GM18867 (cell line): ENCODE results near the gene CLSTN1.

Experiments used
- ATAC-seq: cut with Tn5 transposase; IDR thresholded peaks from one replicate; pipeline ENCODE4 v1.9.1; 2021; ENCODE audit warnings: mild to moderate bottlenecking, moderate library complexity; ENCODE audit not compliant: unreplicated experiment

CLSTN1 gene

GRCh38 chr1:9732123-9732971, 91.4 kb downstream of the CLSTN1 start:
- ATAC-seq = no peak

GRCh38 chr1:9731561-9731960, 92.2 kb downstream of the CLSTN1 start:
- ATAC-seq = no peak

- no peak for ATAC-seq
Measured at GRCh38 chr1:9731051-9731537, 92.7 kb downstream of the CLSTN1 start.

- no peak for ATAC-seq
Measured at GRCh38 chr1:9730096-9730901, 93.5 kb downstream of the CLSTN1 start.

- no peak for ATAC-seq
Measured at GRCh38 chr1:9729523-9729922, 94.2 kb downstream of the CLSTN1 start.

GRCh38 chr1:9728451-9729295, 95.1 kb downstream of the CLSTN1 start:
- no peak for ATAC-seq

- ATAC-seq = no peak
Measured at GRCh38 chr1:9726905-9727595, 96.7 kb downstream of the CLSTN1 start.

GRCh38 chr1:9726406-9726805, 97.4 kb downstream of the CLSTN1 start:
- ATAC-seq = no peak

GRCh38 chr1:9724706-9725476, 98.9 kb downstream of the CLSTN1 start:
- ATAC-seq = peak; percentile 38

GRCh38 chr1:9723926-9724325, 99.8 kb downstream of the CLSTN1 start:
- ATAC-seq = no peak

GRCh38 chr1:9723068-9723805, 100.5 kb downstream of the CLSTN1 start:
- no peak for ATAC-seq

- ATAC-seq = no peak
Measured at GRCh38 chr1:9722378-9722749, 101.4 kb downstream of the CLSTN1 start.

GRCh38 chr1:9721606-9722377, 102.0 kb downstream of the CLSTN1 start:
- ATAC-seq = no peak

- no peak for ATAC-seq
Measured at GRCh38 chr1:9720785-9721605, 102.8 kb downstream of the CLSTN1 start.

- no peak for ATAC-seq
Measured at GRCh38 chr1:9719978-9720722, 103.6 kb downstream of the CLSTN1 start.

- ATAC-seq = no peak
Measured at GRCh38 chr1:9718006-9718680, 105.6 kb downstream of the CLSTN1 start.
